ENCODE measurements around the gene RMC1.
"Not testable (repeated sequence)": the region's sequence is repeated elsewhere in the genome, so short reads cannot be mapped to it uniquely, and the experiment has no call there.

Gene RMC1

DNA sequence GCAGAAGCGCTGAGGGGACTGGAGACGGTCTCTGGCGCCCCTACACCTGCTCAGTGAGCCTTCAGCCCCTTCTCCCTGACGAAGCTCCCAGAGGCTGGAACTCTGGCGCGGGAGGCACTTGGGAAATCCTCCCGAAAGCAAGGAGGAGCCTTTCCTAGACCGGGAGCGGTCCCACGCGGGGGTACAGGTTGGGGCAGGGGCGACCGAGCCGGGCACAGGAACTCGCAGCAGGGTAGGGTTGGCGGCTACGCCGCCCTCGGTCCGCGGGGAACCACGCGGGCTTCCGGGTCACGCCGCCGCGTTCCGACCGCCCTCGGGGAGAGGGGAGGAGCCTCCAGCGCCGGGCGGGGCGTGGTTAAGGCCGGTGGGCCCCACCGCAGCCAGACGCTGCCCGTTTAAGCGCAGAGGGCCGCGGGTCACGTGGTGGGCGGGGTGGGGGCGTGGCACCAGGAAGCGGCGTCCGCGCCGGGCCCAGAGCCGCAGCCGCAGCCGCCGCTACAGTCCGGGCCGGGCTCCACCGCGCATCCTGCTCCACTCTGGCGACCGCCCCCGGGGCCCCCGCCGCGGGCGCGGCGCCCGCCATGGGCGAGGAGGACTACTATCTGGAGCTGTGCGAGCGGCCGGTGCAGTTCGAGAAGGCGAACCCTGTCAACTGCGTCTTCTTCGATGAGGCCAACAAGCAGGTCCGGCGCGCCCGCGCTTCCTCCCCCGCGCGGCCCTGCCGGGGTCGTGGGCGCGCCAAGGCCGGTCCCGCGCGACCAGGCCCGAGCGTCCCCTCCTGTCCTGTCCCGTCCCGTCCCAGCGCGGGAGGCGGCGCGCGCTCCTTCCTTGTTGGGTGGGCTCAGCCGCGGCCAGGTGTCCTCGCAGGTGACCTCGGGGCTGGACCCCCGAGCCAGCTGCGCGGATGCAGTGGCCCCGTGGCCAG is at the start of gene RMC1:
RMC1 (plus strand) TSS at position 474 of the 925 bp plus-strand sequence; CDS start at position 582, 108 bp downstream.
- DNase-seq (ENCODE audit: low spot score) = peak; percentile 88

DNA sequence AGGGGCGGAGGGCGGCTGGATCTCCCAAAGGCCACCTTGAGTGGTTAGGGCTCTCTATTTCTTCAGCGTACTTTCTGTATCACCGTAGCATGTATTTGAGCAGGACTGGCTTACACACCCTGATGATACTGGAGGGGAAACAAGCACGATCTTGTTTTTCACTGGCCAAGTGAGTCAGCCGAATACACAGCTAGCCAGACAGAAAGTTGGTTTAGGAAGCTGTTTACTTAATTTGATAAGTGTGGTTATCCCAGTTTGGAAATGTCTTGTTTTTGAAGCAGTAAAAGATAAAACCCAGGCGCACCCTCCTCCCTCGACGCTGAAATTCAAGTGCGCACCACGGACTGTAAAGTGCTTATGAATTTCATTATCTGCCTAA is 49.6 kb upstream of the RMC1 start:
- no peak for DNase-seq (ENCODE audit: low spot score)

DNA sequence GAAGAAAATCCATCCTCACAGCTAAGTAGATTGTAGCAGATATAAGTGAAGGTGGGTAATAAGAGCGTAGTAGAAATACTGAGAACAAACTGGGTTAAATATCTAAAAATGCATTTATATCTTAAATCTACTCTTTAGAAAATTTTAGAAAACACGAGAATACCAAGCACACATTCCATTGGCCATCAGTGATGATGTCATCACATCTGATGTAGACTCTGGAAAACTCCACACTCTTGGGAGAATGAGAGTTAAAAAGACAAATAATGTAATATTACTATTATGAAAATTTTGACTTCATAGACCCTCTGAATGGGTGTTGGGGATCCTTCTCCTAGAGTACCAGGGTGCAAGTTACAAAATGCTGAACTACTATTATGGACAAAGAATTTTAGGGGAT is 46.5 kb upstream of the RMC1 start:
- DNase-seq (ENCODE audit: low spot score) = no peak

DNA sequence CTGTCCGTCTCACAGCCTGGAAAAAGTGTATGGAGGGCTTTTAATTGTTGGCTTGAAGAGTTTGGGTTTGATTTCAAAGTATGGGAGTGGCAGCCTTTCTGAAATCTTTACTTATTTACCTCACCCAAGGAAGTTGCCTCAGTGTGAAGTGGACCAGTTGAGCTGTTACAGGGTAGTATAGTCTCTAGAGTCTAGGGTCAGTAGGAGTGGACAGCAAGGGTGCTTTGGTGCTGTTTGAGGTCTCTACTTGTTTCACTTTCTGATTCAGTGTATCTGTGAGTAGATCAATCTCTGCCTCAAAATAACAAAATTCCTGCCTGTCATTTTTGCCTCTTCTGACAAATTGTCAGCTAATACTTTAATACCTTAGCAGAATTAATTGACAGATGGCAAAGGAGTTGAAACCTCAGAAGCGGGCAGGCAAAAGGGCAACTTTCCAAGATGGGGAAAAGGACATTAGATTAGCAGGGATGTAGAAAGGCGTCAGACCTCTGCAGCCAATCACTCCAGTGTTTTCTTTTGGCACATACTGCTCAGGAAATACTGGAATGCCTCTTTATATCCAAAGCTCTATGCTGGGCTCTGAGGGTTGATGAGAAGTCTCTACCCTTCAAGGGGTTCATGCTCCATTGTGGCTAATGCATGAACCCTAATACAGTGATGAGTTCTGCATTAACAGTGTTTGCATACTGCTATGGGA is 44.3 kb upstream of the RMC1 start:
- DNase-seq (ENCODE audit: low spot score) = no peak

DNA sequence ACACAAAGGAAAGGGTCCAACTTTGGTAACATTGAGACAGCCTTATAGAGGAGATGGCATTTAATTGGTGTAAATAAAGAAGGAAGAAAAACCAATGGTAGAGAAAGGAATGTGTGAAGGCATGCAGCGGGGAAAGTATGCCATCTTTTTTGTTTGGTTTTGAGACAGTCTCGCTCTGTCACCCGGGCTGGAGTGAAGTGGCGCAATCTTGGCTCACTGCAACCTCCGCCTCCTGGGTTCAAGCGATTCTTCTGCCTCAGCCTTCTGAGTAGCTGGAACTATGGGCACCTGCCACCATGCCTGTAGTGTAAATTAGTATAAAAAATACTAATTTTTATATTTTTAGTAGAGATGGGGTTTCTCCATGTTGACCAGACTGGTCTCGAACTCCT is 43.8 kb upstream of the RMC1 start:
- no peak for DNase-seq (ENCODE audit: low spot score)

DNA sequence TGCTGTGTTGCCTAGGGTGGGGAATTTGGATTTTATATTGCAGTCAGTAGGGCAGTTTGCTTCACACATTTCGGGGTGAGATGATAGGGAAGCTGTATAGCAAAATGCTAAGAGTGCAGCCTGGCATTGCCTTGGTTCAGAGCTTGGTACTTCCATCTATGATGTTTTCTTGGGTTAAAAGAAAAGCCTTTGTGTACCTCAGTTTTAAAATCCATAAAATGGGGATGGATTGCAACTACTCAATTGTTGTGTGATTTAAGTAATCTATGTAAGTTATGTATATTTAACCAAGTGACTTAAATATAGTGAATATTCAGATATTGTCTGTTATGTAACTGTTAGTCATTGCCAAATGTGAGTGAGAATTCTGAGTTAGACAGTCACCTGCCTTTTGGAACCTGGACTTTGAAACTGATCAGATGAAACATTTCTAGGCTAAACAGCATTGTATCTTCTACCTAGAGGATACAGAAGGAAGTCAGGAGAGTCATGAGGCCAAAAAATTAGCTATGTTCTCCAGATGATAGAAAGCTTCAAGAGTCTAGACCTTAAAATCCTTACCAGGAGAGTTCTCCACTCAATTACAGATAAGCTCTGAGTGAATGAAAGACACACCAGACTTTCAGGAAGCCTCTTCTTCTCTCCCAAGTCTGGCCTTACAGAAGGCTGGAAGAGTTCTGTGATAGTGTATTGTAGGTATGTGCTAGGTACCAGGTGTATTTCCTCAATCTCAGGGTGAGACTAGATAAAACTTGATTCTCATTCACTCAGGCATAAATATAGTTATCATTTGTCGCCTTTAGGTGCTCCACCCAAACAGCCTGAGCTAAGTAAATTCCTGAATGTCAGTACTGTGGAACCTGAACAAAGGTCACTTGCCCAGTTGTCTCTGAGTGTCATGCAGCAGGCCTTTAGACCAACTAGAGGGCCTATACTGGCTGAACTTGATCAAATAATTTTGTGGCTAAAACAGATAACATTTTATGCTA is 42.7 kb upstream of the RMC1 start:
- no peak for DNase-seq (ENCODE audit: low spot score)

DNA sequence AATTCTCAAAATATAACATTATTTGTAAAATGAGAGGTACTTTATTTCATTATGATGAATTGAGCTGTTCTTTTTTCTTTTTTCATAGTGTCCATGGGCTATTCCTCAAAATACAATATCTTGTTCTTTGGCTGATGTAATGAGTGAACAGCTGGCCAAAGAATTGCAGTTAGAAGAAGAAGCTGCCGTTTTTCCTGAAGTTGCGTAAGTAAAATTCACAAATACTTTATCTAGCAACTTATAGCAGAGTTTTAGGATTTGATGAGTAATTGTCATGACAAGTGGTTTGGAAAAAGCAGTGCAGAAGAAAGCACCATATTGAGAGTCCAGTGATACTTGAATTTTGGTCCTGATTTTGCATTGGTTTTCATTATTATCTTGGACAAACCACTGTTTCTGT is 40.4 kb upstream of the RMC1 start:
- DNase-seq (ENCODE audit: low spot score) = no peak

DNA sequence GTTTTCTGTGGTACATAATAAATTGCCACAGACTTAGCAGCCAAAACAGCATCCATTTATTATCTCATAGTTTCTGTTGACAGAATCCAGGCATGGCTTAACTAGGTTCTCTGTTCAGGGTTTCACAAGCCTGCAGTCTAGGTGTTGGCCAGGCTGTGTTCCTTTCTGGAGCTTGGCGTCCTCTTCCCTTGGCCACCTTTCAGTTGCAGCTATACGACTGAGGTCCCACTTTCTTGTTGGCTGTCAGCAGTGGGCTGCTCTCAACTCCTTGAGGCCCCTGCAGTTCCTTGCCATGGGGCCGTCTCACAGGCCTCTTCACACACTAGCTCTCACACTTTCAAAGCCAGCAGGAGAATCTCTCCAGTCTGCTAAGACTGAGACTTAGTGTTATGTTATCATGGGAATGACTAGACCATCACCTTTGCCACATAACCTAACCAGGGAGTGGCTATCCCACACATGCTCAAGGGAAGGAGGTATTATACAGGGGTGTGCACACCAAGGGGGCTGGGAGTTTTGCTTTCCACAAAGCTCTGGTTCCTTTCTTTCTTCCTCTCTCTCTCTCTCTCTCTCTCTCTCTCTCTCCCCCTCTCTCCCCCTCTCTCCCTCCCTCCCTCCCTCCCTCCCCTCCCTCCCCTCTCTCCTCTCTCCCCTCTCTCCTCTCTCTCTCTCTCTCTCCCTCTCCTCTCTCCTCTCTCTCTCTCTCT is 34.4 kb upstream of the RMC1 start:
- no peak for DNase-seq (ENCODE audit: low spot score)

DNA sequence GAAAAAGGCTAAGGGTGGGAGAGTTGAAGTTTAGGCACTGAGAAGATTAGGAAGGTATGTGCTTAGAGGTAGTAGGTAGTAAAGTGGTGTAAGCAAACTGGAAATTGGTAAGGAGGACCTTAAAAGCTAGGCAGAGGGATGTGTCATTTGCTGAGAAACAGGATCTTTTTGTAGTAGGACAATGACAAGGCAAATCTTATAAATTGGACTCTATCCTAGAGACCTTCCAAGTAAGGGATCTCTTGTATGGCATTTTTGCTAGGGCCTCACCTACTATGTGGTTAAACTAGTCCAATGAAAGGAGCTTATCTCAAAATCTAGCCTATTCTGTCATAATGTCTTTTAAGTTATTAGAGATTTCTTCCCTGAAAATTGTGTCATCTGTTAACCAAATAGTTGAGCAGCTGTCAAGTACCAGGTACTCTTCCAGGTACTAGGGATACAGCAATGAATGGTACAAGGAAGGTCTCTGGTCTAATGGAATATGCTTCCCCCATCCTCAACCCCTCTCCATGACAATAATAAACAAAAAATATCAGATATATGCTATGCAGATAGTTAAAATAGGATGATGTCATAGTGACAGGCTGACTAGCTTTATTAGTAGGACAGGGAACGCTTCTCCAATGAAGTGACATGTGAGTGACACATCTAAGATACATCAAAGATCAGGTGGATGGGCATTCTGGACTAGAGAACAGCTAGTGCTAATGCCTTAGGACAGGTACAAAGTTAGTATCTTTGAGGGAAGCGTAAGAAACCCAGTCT is 32.5 kb upstream of the RMC1 start:
- DNase-seq (ENCODE audit: low spot score) = no peak

DNA sequence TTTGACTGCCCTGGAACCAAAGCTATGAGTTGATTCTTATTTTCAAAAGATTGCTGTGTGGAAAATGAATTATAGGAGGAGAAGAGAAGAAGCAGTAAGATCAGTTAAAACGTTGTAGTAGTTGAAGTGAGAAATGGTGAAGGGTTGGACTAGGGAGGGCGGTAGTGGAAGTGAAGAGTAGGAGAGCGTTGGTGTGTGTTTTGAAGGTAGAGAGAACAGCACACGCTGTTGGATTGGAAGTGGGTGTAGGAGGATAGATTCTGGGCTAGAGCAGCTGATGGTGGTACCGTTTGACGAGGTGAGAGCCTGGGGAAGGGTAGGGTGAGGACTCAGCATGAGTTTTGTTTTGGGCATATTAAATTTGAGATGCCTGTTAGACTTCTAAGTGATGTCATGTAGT is 31.8 kb upstream of the RMC1 start:
- no peak for DNase-seq (ENCODE audit: low spot score)

DNA sequence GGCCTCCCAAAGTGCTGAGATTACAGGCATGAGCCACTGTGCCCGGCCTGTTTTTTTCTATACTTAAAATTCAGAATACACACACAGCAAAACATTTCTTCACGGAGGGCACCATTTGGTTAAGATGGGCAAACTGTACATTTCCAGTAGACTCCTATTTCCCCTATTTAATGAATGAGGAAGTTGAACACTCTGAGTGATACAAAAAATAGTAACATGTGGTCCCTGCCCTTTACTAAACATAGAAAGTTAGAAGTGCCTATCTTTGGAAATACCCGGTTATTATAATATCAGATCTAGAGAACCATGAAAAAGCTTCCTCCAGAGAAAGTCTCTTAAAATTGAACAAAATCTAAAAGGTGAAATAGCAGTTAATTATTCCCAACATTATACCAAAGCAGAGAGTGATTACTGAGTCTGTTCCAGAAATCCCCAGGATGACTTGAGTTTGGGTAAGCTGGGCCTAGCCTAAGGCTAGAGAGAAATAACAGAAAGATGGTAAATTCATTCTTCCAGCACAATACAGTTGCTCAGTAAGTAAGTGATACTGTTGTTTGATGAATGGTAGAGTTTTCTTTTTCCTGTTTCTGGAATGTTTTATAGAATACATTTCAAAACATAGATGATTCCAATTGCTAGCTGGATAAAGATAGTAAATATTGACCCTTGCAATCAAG is 23.3 kb upstream of the RMC1 start:
- no peak for DNase-seq (ENCODE audit: low spot score)

DNA sequence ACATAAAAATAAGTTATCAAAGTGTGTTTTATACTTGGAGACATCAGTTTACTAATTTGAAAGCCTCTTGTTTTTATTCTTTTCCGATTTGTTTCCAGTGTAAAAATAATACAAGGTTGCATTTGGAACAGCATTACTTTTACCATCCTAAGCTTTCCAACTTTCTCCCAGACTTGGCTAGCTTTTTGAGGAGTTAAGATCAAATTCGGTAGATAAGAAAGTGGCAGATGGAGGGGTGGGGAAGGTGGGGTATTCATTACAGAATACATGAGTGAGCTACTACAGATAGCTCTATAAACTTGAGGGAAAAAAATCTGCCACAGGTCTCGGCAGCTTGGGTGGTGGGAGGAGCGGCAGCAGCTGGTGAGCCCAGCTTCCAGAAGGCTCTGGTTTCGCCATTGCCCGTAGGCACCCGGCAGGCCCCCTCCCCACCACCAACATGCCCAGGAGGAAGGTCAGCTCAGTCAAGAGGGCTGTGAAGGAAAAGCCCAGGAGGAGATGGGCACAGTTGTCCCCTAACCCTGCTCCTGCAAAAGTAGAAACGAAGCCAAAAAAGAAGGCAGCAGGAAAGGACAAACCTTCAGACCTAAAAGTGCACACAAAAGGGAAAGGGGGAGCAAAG is 18.6 kb upstream of the RMC1 start:
- no peak for DNase-seq (ENCODE audit: low spot score)

DNA sequence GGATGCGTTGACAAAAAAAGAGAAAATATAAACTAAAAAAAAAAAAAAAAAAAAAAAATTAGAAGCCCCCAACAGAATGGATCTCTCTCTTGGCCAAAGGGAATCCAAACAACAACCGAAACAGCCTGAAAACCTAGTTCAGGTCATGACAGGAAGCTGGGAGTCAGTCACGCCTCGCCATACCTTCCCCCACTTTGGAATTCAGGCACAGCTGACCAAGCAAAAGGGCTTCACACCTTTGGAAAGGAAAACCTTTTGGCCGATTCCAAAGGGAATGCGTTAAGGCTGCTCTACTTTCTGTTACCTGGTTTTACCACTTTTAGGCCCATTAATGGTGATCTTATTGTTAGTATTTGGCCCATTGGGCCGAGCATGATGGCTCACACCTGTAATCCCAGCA is 17.9 kb upstream of the RMC1 start:
- DNase-seq (ENCODE audit: low spot score) = no peak

DNA sequence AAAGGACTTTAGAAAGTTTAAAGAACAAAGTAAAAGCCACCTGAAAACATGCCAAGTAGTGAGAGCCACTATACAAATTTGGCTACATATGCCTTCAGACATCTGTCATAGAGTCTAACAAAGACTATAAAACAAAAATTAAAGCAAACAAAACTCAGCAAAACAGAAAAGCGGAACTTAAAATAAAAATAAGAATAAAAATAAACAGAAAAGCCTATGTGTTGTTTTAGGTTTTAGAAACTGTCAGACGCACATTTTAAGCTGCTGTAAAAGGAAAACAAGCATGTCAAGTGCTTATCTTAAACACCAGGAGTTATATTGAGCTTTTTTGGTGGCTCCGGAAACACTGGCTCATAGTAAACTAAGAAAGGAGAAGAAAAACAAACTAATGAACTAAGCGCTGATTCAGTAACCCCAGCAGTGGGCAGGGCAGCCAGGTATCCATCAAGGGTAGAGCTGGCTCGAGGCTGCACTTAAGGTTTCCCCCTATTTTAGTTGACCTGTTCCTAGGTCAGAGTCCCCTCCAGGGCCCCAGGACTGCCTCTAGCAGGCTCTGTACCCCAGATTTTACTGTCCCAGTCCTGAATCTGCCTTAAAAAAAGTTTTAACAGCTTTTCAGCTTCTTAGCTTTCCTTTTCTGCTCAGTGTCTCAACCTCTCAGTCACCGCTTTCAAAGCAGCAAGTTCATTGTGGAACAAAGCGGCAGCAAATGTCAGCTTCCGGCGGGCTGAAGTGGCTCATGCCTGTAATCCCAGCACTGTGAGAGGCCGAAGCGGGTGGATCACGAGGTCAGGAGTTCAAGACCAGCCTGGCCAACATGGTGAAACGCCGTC is 15.4 kb upstream of the RMC1 start:
- DNase-seq (ENCODE audit: low spot score) = no peak

DNA sequence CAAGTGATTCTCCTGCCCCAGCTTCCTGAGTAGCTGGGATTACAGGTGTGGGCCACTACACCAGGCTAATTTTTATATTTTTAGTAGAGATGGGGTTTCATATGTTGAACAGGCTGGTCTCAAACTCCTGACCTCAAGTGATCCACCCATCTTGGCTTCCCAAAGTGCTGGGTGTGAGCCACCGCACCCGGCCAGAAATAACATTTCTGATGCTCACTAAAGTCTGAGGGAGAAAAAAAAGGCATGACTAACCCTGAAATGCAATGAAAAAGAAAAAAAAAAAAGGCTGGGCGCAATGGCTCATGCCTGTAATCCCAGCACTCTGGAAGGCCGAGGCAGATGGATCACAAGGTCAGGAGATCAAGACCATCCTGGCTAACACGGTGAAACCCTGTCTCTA is 13.7 kb upstream of the RMC1 start:
- not testable (repeated sequence) for DNase-seq (ENCODE audit: low spot score)

DNA sequence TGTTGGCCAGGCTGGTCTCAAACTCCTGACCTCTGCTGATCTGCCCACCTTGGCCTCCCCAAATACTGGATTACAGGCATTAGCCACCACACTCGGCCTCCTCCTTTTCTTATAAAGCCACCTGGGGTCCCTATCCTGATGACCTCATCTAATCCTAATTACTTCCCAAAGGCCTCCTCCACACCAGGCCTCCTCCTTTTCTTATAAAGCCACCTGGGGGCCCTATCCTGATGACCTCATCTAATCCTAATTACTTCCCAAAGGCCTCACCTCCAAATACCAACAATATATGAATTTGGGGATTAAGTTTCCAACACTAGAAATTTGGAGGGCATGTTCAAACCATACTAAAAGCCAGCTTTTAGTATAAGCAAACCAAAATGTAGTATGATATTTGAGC is 9.7 kb upstream of the RMC1 start:
- no peak for DNase-seq (ENCODE audit: low spot score)

DNA sequence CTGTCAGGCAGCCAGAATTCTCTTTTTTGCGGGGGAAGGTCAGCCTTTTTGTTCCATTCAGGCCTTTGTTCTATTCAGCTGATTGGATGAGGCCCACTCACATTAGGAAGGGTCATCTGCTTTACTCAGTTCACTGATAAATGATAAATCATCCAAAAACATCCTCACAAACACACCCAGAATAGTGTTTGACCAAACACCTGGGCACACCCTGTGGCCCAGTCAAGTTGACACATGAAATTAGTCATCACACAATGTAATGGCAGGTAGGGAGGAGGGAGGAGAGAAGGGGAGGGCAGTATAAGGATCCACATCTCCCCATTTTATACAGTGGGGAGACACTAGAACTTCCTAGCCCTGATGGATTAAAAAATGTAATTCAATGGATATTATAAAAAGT is 8.3 kb upstream of the RMC1 start:
- DNase-seq (ENCODE audit: low spot score) = no peak

DNA sequence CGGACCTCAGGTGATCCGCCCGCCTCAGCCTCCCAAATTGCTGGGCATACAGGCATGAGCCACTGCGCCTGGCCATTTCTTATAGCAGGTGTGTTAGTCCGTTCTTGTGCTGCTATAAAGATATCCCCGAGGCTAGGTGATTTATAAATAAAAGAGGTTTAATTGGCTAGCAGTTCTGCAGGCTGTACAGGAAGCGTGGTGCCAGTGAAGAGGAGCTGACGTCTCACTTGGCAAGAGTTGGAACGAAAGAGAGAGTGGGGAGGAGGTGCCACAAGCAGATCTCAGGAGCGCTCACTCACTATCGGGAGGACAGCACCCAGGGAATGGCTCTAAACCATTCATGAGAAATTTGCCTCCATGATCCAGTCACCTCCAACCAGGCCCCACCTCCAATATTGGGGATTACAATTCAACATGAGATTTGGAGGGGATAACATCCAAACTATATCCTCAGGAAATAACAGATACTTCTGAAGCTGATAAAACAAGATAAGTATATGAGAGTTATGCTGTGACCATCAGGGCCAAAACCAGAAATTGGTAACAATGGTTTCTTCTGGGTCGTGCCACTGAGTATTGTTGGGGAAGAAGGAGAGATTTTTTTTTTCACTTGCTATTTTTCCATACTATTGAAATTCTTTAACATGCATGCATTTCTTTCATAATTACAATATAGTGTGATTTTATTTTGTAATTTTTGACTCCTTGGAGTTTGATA is 7.4 kb upstream of the RMC1 start:
- no peak for DNase-seq (ENCODE audit: low spot score)

All from COLO829 (cell line).